Measurements from ENCODE around the gene CNN1.
"Not testable (repeated sequence)": the region's sequence is repeated elsewhere in the genome, so short reads cannot be mapped to it uniquely, and the experiment has no call there.

The CNN1 gene

DNA sequence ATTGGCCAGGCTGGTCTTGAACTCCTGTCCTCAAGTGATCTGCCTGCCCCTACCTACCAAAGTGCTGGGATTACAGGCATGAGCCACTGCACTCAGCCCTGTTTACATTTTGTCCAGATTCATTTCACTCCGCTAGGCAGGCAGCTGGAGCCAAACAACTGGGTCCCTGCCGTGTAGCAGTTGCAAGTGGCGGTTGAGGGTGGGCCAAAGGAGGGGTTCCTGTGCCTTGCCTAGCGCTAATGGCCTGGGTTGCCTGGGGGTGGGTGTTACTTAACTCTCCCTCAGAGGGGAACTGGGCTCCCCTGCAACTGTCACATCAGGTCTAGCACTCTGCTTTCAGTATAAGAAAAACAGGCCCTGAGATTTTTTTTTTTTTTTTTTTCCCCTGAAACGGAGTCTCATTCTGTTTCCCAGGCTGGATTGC, 31.4 kb downstream of the CNN1 start:
- Mint-ChIP-seq H3K27me3 (no peaks in the 10 kb centered on the region), H3K4me3 (no peak overlapping the region), H3K27ac (no peak overlapping the region)

DNA sequence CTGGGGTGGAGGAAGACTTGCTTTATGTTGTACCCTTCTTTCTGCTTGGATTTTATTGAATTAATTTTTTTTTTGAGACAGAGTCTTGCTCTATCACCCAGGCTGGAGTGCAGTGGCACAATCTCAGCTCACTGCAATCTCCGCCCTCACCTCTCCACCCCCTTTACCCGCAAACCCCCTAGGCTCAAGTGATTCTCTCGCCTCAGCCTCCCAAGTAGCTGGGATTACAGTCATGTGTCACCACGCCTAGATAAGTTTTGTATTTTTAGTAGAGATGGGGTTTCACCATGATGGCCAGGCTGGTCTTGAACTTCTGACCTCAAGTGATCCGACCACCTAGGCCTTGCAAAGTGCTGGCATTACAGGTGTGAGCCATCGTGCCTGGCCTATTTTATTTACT, 34.7 kb downstream of the CNN1 start:
- not testable (repeated sequence) for DNase-seq; H3K27ac Mint-ChIP-seq; H3K36me3 Mint-ChIP-seq (ENCODE audit: low read depth); H3K4me3 Mint-ChIP-seq; H3K9me3 Mint-ChIP-seq; ATAC-seq; H3K27me3 Mint-ChIP-seq
- H3K4me1 Mint-ChIP-seq, result peaks cover 26% of the 10 kb centered on the region

More for the DNA sequence above, 31.4 kb downstream of the CNN1 start:
- Mint-ChIP-seq H3K36me3 (ENCODE audit: low read depth) (no peaks in the 10 kb centered on the region), H3K9me3 (no peaks in the 10 kb centered on the region), H3K4me1 (peaks cover 26% of the 10 kb centered on the region)
- no peak for DNase-seq
- no peak for ATAC-seq

DNA sequence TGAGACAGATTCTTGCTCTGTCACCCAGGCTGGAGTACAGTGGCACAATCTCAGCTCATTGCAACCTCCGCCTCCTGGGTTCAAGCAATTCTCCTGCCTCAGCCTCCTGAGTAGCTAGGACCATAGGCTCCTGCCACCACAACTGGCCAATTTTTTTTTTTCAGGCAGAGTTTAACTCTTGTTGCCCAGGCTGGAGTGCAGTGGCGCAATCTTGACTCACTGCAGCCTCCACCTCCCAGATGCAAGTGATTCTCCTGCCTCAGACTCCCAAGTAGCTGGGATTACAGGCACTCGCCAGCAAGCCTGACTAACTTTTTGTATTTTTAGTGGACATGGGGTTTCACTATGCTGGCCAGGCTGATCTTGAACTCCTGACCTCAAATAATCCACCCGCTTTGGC, 35.1 kb downstream of the CNN1 start:
- H3K27me3 Mint-ChIP-seq; ATAC-seq; H3K9me3 Mint-ChIP-seq; DNase-seq; H3K36me3 Mint-ChIP-seq (ENCODE audit: low read depth); H3K4me3 Mint-ChIP-seq; H3K27ac Mint-ChIP-seq: not testable (repeated sequence)
- H3K4me1 Mint-ChIP-seq, result peaks cover 22% of the 10 kb centered on the region

DNA sequence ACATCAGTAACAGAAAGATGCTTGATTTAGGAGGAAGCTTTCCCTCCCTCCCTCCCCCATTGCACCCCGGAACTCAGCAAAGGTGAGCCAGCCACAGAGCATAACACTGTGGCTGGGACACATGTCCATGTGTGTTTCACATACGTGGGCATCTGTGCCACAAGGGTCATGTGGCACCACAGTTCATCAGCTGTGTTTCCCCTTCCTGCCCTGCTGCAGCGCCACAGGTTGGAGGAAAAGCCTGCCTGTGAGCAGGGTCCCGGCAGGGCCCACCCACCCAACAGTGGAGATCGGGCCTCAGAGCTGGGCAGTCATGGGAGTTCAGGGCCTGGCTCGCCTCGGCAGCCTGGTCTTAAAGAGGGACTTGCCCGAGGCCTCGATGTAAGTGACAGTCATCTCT, 36.0 kb downstream of the CNN1 start:
- no peaks in the 10 kb centered on the region for H3K9me3 Mint-ChIP-seq
- H3K27me3 Mint-ChIP-seq, result no peaks in the 10 kb centered on the region
- no peaks in the 10 kb centered on the region for H3K36me3 Mint-ChIP-seq (ENCODE audit: low read depth)
- peaks cover 25% of the 10 kb centered on the region for H3K4me1 Mint-ChIP-seq
- DNase-seq (peak; percentile 29), ATAC-seq (peak; percentile 57)
- no peak overlapping the region for H3K4me3 Mint-ChIP-seq
- H3K27ac Mint-ChIP-seq, result peak overlapping the region; percentile 18

DNA sequence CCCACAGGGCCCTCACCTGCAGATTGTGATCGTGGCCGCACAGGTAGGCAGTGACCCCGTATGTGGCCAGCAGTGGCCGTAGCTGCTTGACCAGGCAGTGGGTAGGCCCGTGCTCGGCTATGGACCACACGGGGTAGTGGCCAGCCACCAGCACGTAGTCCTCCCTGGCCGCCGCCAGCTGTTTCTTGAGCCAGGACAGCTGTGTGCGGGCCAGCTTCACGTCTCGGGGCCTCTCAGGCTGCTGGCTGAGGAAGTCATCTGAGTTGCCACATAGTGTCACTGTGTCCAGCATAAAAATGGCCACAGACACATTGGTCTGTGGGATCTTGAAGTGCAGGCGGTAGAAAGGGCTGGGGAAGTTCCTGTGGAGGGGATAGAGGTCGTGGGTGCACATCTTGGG, 37.6 kb downstream of the CNN1 start:
- no peaks in the 10 kb centered on the region for H3K36me3 Mint-ChIP-seq (ENCODE audit: low read depth)
- no peaks in the 10 kb centered on the region for H3K27me3 Mint-ChIP-seq
- no peak for DNase-seq
- no peak overlapping the region for H3K27ac Mint-ChIP-seq
- H3K9me3 Mint-ChIP-seq, result no peaks in the 10 kb centered on the region
- no peak overlapping the region for H3K4me3 Mint-ChIP-seq
- peaks cover 30% of the 10 kb centered on the region for H3K4me1 Mint-ChIP-seq
- ATAC-seq, result no peak

DNA sequence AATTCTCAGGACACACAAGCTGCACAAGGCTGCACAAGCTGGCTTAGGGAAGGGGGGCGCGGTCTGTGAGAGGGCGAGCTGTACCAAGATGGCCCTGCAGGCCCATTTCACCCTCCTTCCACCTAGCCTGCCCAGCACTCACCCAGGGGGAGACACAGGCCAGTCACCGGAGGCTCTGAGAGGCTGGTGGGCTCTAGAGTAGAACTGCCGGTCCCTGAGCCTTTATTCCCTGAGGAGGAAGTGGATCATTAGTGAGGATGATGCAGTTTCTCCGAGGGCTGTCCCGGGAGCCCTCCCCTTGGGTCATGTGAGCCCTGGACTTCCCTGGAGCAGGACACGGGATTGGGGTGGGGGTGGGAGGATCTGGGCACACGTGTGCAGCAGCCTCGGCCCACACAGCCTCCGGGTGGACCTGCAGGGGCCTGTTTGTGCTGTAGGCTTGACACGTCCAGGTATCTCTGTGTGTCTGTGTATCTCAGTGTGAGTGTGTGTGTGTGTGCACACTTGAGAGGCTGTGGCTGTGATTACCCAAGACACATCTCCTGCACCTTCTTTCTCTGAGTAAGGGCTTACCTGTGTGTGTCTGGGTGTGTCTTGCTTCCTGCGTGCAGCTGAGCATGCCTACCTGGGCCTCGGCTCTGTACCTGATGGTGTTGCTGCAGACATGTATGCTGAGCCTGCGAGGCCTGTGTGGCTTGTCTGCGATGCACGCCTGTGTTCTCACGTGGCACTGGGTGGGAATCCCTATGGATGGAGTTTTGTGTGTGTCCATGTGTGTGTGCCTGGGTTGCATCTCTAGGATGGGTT, 39.0 kb downstream of the CNN1 start, which contains the start of gene ACP5:
ACP5 (minus strand) TSS at position 195 of the 807 bp plus-strand sequence. CDS start 328 bp downstream, outside the sequence.
- Mint-ChIP-seq H3K27me3 (no peaks in the 10 kb centered on the region), H3K4me1 (peaks cover 42% of the 10 kb centered on the region), H3K4me3 (peak within 1 kb of the TSS; percentile 63), H3K9me3 (no peaks in the 10 kb centered on the region), H3K27ac (no peak within 1 kb of the TSS), H3K36me3 (ENCODE audit: low read depth) (no peaks in the 10 kb centered on the region)
- ATAC-seq (no peak), DNase-seq (no peak)

DNA sequence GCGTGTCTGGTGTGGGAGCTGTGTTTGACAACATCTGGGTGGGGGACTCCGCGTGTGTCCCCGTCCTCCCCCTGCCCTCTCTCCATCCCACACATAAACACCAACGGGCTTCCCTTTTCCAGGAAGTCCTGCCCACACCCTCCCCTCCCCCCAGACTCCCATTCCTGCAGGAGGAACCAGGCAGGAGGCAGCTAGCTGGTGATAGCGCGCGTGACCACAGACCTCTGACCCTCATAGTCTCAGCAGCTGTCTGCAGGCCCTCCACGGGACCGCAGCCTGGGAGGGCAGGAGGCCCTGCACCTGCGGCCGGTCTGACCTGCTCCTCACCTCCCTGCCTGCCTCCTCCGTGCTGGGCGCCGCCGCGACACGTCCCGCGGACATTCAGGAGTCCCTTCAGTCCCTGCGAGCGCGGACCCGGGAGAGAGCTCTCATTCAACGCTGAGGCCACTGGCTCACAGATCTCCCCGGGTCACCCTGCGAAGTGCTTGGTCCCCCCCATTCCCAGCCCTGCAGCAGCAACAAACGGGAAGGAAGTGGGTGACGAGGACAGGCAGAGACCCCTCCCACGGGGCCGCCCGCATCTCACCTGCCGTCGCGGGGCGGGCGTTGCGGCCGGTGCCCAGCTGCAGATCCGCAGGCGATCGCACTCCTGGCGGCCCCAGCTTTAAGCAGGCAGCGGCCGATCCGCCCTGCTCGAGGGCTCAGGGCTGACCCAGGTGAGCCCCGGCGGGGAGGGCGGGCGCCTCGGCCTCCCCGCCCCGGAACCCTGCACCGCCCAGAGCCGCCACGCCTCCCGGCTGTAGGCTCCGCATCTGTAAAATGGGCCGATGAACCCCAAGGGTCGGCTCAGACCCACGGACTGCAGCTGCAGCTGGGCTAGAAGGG, 39.8 kb downstream of the CNN1 start:
- Mint-ChIP-seq H3K27me3 (no peaks in the 10 kb centered on the region), H3K27ac (no peak overlapping the region), H3K9me3 (no peaks in the 10 kb centered on the region), H3K36me3 (ENCODE audit: low read depth) (no peaks in the 10 kb centered on the region), H3K4me3 (peak overlapping the region; percentile 68), H3K4me1 (peaks cover 45% of the 10 kb centered on the region)
- ATAC-seq, result no peak
- peak; percentile 42 for DNase-seq

DNA sequence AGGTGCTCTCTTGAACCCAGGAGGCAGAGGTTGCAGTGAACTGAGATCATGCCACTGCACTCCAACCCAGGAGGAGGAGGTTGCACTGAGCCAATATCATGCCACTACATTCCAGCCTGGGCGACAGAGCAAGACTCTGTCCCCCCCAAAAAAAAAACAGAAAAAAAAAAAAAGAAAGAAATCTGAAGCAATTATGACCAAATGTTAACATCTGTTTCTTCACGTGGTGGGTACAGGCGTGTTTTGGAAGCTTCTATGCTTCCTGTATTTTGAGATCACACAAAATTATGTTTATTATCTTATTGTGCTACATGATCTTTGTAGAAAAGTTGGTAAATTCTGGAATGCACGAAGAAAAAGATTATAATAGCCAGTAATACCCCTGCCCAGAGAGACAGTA, 41.5 kb downstream of the CNN1 start:
- no peak for DNase-seq
- H3K9me3 Mint-ChIP-seq, result no peaks in the 10 kb centered on the region
- no peak overlapping the region for H3K4me3 Mint-ChIP-seq
- H3K4me1 Mint-ChIP-seq, result peaks cover 41% of the 10 kb centered on the region
- no peaks in the 10 kb centered on the region for H3K36me3 Mint-ChIP-seq (ENCODE audit: low read depth)
- no peak for ATAC-seq
- H3K27ac Mint-ChIP-seq, result no peak overlapping the region
- no peaks in the 10 kb centered on the region for H3K27me3 Mint-ChIP-seq

DNA sequence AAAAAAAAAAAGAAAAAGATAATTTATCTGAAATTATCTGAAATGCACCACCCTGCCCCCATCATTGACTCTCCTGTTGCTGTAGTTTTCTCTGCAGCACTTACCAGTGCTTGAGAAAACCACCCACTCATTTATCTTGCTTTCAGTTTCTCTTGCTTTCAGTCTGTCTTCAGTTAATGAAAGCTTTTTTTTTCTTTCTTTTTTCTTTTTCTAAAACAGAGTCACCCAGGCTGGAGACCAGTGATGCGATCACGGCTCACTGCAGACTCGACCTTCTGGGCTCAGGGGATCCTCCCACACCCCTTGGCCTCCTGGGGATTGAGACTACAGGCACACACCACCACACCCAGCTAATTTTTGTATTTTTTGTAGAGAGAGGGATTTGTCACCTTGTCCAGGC, 43.1 kb downstream of the CNN1 start:
- Mint-ChIP-seq H3K36me3 (ENCODE audit: low read depth) (no peaks in the 10 kb centered on the region), H3K27me3 (no peaks in the 10 kb centered on the region), H3K4me1 (peaks cover 43% of the 10 kb centered on the region), H3K27ac (peak overlapping the region; percentile 93), H3K9me3 (no peaks in the 10 kb centered on the region), H3K4me3 (peak overlapping the region; percentile 79)
- DNase-seq, result peak; percentile 62
- ATAC-seq, result peak; percentile 87

DNA sequence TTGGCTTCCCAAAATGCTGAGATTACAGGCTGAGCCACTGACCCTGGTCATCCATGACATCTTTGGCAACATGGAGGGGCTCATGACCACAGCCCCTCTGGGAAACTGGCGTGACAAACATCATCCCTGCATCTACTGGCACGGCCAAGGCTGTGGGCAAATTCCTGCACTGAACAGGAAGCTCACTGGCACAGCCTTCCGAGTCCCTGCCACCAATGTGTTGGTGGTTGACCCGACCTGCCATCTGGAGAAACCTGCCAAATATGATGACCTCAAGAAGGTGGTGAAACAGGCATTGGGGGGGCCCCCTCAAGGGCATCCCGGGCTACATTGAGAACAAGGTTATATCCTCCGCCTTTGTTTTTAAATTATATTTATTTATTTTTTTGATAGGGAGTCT, 47.7 kb downstream of the CNN1 start:
- Mint-ChIP-seq H3K4me1 (peaks cover 23% of the 10 kb centered on the region), H3K36me3 (ENCODE audit: low read depth) (no peaks in the 10 kb centered on the region), H3K9me3 (no peaks in the 10 kb centered on the region), H3K27me3 (no peaks in the 10 kb centered on the region), H3K27ac (no peak overlapping the region), H3K4me3 (no peak overlapping the region)
- ATAC-seq, result no peak
- DNase-seq, result no peak

DNA sequence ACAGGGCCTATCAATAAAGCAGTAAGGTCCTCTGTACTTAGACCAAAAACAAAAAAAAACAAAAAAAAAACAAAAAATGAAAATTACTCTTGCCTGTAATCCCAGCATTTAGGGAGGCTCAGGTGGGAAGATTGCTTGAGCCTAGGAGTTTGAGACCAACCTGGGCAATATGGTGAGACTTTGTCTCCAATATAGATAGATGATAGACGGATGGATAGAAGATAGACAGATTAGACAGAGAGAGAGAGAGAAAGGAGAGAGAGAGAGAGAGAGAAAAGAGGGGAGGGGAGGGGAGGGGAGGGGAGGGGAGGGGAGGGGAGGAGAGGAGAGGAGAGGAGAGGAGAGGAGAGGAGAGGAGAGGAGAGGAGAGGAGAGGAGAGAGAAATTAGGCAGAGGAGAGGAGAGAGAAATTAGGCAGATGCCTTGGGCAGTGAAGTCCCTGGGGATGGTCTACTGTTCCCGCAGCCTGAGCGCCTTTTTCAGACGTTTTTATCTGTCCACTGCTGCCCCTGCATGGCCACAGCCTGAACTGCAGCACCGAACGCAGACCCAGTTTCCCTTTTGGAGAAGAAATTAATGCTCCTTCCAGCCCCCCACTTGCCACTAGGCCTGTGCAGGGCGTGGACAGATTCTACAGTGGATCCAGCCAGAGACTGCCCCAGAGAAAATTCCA, 48.8 kb downstream of the CNN1 start:
- Mint-ChIP-seq H3K36me3 (ENCODE audit: low read depth) (no peaks in the 10 kb centered on the region), H3K27ac (no peak overlapping the region), H3K4me1 (peaks cover 12% of the 10 kb centered on the region), H3K27me3 (no peaks in the 10 kb centered on the region), H3K4me3 (no peak overlapping the region), H3K9me3 (no peaks in the 10 kb centered on the region)
- DNase-seq, result peak; percentile 84
- ATAC-seq, result peak; percentile 87

DNA sequence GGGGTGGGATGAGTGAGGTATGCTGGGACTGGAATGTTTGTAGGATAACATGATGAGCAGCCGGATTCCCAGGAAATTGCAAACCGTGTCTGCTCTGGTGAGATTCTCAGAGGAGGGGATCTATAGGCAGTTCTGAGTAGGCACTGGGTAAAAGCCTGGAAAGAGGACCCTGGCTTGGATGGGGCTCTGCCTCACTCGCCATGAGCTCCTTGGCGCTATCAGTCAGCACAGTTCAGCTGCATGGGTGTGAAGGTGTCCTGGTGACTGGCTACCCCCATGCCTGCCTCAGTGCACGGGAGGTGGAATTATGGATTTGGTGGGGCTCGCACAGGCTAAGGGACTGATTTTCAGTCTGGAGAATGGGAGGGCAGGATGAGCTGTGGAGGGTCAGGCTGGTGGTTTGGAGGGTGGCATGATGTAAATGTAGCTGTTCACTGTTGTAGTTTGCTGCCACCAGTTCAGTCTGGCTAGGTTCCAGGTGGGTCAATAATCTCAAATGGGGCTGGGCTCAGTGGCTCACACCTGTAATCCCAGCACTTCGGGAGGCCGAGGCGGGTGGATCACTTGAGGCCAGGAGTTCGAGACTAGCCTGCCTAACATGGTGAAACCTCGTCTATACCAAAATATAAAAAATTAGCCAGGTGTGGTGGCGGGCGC, 49.5 kb downstream of the CNN1 start:
- ATAC-seq (no peak), DNase-seq (no peak)
- Mint-ChIP-seq H3K4me3 (no peak overlapping the region), H3K36me3 (ENCODE audit: low read depth) (no peaks in the 10 kb centered on the region), H3K9me3 (no peaks in the 10 kb centered on the region), H3K4me1 (peaks cover 12% of the 10 kb centered on the region), H3K27me3 (no peaks in the 10 kb centered on the region), H3K27ac (no peak overlapping the region)

DNA sequence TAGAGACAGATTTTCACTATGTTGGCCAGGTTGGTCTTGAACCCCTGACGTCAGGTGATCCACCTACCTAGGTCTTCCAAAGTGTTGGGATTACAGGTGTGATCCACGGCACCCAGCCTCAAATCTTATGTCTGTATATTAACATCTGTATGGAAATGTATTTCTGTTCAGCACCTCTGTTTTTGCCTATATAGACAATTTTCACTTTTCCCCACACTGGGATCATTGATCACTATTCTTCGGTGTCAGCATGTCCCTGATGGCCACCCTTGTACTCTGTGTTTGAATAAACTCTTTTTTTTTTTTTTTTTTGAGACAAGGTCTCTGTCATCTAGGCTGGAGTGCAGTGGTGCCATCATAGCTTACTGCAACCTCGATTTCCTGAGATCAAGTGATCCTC, 55.4 kb downstream of the CNN1 start:
- no peaks in the 10 kb centered on the region for H3K9me3 Mint-ChIP-seq
- no peaks in the 10 kb centered on the region for H3K27me3 Mint-ChIP-seq
- ATAC-seq (no peak), DNase-seq (no peak)
- H3K4me1 Mint-ChIP-seq, result peaks cover 12% of the 10 kb centered on the region
- no peak overlapping the region for H3K4me3 Mint-ChIP-seq
- H3K36me3 Mint-ChIP-seq (ENCODE audit: low read depth), result peaks cover 3% of the 10 kb centered on the region
- H3K27ac Mint-ChIP-seq, result no peak overlapping the region

DNA sequence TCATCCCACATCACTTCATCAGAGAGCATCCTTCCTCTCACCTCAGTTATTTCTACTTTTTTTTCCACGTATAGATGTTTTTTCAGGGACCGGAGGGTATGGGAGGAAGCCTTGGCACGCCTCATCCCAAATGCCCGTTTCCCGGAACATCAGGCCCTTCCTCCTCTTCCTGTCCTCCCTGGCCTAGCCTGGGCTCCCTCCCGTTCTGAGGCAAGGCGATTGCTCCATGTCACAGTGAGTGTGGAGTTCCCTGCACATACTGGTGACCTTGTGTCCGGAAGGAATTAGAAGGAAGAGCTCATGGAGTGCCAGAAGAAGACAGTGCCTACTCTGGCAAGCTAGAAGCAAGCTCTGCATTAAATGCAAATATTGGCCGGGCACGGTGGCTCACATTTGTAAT, 57.5 kb downstream of the CNN1 start:
- H3K27me3 Mint-ChIP-seq, result no peaks in the 10 kb centered on the region
- ATAC-seq (no peak), DNase-seq (no peak)
- peaks cover 3% of the 10 kb centered on the region for H3K36me3 Mint-ChIP-seq (ENCODE audit: low read depth)
- peak overlapping the region; percentile 18 for H3K27ac Mint-ChIP-seq
- no peaks in the 10 kb centered on the region for H3K9me3 Mint-ChIP-seq
- H3K4me3 Mint-ChIP-seq, result no peak overlapping the region
- peaks cover 31% of the 10 kb centered on the region for H3K4me1 Mint-ChIP-seq

Measured in activated naive CD8-positive, alpha-beta T cell treated with anti-CD3 and anti-CD28 coated beads, Interleukin-2, amount 50 U/mL, for 24 hours (primary cell).